ENCODE results near the gene PDPK1.
A peak's percentile ranks its signal among the peaks of the same experiment; 100 is the strongest.

DNA sequence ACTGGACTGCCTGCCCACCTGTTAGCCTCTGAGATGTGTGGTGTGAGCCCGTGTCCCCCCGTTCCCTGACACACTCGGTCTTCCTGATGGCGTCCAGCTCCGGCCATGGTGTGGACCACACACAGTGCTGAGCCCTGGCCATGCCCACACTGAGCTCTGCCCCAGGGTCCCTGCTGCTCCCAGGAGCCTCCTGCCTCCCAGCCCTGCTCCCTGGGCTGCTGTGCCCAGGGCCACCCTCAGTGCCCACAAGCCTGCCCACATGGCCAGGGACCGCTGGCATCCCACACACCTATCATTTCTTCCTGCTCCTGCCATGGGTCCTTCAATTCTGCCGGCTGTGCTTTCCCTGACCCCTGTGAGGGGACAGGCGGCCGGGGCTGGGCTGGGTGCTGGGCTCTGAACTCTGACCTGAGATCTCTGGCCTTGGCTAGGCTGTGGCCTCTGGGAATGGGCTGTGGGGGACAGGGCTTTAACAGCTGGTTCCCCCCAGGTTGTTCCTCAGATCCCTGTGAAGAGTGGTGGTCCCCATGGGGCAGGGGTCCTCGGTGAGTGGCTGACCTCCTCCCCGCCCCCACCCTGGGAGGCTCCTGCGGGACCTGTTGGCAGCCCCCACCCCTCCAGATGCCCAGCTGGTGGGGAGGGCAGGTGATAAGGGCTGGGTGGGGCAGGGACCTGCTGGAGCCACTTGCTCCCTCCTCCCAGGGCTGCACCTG, 10.6 kb upstream of the PDPK1 start:
- TF ChIP-seq, protein P1, sequence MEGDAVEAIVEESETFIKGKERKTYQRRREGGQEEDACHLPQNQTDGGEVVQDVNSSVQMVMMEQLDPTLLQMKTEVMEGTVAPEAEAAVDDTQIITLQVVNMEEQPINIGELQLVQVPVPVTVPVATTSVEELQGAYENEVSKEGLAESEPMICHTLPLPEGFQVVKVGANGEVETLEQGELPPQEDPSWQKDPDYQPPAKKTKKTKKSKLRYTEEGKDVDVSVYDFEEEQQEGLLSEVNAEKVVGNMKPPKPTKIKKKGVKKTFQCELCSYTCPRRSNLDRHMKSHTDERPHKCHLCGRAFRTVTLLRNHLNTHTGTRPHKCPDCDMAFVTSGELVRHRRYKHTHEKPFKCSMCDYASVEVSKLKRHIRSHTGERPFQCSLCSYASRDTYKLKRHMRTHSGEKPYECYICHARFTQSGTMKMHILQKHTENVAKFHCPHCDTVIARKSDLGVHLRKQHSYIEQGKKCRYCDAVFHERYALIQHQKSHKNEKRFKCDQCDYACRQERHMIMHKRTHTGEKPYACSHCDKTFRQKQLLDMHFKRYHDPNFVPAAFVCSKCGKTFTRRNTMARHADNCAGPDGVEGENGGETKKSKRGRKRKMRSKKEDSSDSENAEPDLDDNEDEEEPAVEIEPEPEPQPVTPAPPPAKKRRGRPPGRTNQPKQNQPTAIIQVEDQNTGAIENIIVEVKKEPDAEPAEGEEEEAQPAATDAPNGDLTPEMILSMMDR (IDR thresholded peaks at IDR 0.05; ENCODE audit: insufficient read depth, low read length), result no peak
- no peak for TF ChIP-seq REST (IDR thresholded peaks at IDR 0.05; ENCODE audit: insufficient replicate concordance, low read depth)
- peak; percentile 15; the same call in 1 of the 2 replicates for TF ChIP-seq POLR2AphosphoS5 (IDR thresholded peaks at IDR 0.05; ENCODE audit: low read depth)
- TF ChIP-seq GABPA (IDR thresholded peaks at IDR 0.05; ENCODE audit: low read depth), result no peak
- no peak for TF ChIP-seq SPI1 (IDR thresholded peaks at IDR 0.05; ENCODE audit: borderline replicate concordance, low read depth)
